Thyroid gland (tissue), 4 donors: ENCODE data around the gene KLF8. TPM values are rescaled to one million over a fixed set of nuclear protein-coding genes. Genes with fewer than 3 reads are reported as not detected.

Experiments used
- DNase-seq, 2 donors: peaks; one replicate each; pipeline ENCODE4 v3.0.0-alpha.2; 2019
- H3K27ac ChIP-seq, 3 donors: fragments of 200-600 bp; sonication (generic); 1 replicate in 2 of 3; 2 replicates in 1 of 3; pipeline ENCODE4 v1.5.1; 2016 to 2019; ENCODE audit warnings: mild to moderate bottlenecking in 1 of 3, moderate library complexity in 1 of 3
- H3K27me3 ChIP-seq: fragments of 200-600 bp; sonication (generic); one replicate; pipeline ENCODE4 v1.5.1; 2019
- H3K36me3 ChIP-seq, 2 donors: fragments of 200-600 bp; sonication (generic); one replicate each; pipeline ENCODE4 v1.5.1; 2016 to 2019
- H3K4me1 ChIP-seq, 2 donors: fragments of 200-600 bp; sonication (generic); one replicate each; pipeline ENCODE4 v1.5.1; 2017 to 2019
- H3K4me3 ChIP-seq, 3 donors: fragments of 200-600 bp; sonication (generic); replicated peaks in 1 of 3; 1 replicate in 2 of 3; 2 replicates in 1 of 3; pipeline ENCODE4 v1.5.1; 2016; ENCODE audit warnings: mild to moderate bottlenecking in 1 of 3
- H3K9me3 ChIP-seq: fragments of 200-600 bp; sonication (generic); one replicate; pipeline ENCODE4 v1.5.1; 2017
- POLR2A ChIP-seq, 2 donors: fragments of 450-650 bp; IDR thresholded peaks; one replicate each; pipeline ENCODE4 v1.6.1; 2017; ENCODE audit warnings: antibody characterized with exemption in 2 of 2, mild to moderate bottlenecking in 2 of 2, moderate library complexity in 1 of 2
- WGBS, 2 donors: methylation state at CpG; one replicate each; pipeline ENCODE4 v1.1.5; 2017; 5-methylcytosine and 5-hydroxymethylcytosine counted together
- intact Hi-C: fragments of 100-400 bp; cut with DNase I; formaldehyde crosslinking; loops from one replicate; pipeline ENCODE4 v1.15.1; 2023
- total RNA-seq, 4 donors: library from RNA; depleted of rRNA; stranded (reverse); fragments of >200 nt; gene quantifications; one replicate each; pipeline ENCODE4 v1.2.3, GENCODE V29; 2016
- TF ChIP-seq, protein P1 (sequence below), 6 experiments: fragments of 200-600 bp in 3 of 6; fragments of 450-650 bp in 3 of 6; sonication (generic) in 3 of 6; IDR thresholded peaks; one replicate each; pipeline ENCODE4 v1.5.1; 2016 to 2019; ENCODE audit warnings: antibody characterized with exemption in 6 of 6, mild to moderate bottlenecking in 2 of 6, inconsistent platforms in 1 of 6, moderate library complexity in 1 of 6

Gene KLF8
- total RNA-seq, 4 donors from 2014 or later: 9.0 to 14.3 (median 11.7) TPM

DNA sequence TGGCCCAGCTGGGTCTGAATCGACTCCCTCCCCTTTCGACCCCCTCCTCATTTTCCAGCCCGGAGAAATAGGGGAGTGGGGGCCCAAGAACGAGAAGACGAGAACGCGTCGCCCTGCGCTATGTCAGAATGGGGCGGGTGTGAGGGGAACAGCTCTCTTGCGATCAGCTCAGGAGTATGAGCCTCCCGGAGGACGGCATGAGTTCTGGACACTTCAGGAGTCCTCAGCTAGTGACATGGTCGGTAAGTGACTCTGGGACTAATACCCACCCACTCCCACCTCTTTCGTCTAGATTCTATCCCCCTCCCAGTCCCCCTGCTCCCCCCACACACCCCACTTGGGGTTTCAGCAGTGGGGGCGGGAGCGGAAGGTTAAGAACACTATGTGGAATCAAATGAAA is 944 bp downstream of the KLF8 start:
- no peaks in the 10 kb centered on the region for H3K4me1 ChIP-seq
- no peaks in the 10 kb centered on the region for H3K27me3 ChIP-seq
- intact Hi-C loops: no loop called here
- H3K4me3 ChIP-seq: peak overlapping the region in 2 of 3 donors; percentile 25 to 44
- H3K36me3 ChIP-seq: no peaks in the 10 kb centered on the region
- TF ChIP-seq, protein P1, sequence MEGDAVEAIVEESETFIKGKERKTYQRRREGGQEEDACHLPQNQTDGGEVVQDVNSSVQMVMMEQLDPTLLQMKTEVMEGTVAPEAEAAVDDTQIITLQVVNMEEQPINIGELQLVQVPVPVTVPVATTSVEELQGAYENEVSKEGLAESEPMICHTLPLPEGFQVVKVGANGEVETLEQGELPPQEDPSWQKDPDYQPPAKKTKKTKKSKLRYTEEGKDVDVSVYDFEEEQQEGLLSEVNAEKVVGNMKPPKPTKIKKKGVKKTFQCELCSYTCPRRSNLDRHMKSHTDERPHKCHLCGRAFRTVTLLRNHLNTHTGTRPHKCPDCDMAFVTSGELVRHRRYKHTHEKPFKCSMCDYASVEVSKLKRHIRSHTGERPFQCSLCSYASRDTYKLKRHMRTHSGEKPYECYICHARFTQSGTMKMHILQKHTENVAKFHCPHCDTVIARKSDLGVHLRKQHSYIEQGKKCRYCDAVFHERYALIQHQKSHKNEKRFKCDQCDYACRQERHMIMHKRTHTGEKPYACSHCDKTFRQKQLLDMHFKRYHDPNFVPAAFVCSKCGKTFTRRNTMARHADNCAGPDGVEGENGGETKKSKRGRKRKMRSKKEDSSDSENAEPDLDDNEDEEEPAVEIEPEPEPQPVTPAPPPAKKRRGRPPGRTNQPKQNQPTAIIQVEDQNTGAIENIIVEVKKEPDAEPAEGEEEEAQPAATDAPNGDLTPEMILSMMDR (IDR thresholded peaks at IDR 0.05): no peak
- TF ChIP-seq POLR2A (IDR thresholded peaks at IDR 0.05): no peak
- WGBS, 2 donors: 16 to 60% methylated on average over 2 to 4 of the region's 17 CpGs
- H3K9me3 ChIP-seq: no peaks in the 10 kb centered on the region
- peak; percentile 15 to 19 for DNase-seq
- H3K27ac ChIP-seq: peak overlapping the region in 2 of 3 donors; percentile 31 to 69

DNA sequence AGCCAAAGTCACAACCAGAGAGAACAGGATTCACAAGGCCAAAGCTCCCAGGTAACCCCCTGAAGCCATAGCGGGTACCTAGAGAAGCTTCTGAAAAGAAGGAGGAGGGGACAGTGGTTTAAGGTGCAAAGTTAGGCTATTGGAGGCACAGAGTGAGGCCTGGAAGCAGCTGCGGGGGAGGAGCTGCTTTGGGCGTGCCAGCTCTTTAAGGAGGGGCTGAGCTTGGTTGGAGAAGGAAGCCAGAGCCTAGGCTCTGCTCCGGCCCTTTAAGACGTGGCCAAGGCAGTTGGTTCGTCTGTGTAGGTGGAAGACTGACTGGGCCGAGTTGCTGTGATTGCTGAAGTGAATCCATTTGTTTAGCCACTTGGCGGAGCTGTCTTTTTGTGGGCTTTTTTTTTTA is 1.5 kb downstream of the KLF8 start:
- no peaks in the 10 kb centered on the region for H3K4me1 ChIP-seq
- DNase-seq: peak; percentile 65
- no peaks in the 10 kb centered on the region for H3K36me3 ChIP-seq
- WGBS, 2 donors: 17 to 18% methylated on average over 8 of the region's 8 CpGs
- peak overlapping the region in 1 of 3 donors; percentile 25 for H3K4me3 ChIP-seq
- no peaks in the 10 kb centered on the region for H3K9me3 ChIP-seq
- intact Hi-C loops: no loop called here
- no peaks in the 10 kb centered on the region for H3K27me3 ChIP-seq
- peak overlapping the region in 2 of 3 donors; percentile 31 to 69 for H3K27ac ChIP-seq
- TF ChIP-seq, protein P1 (IDR thresholded peaks at IDR 0.05): no peak
- peak in 1 of 2 donors; percentile 34 for TF ChIP-seq POLR2A (IDR thresholded peaks at IDR 0.05)

DNA sequence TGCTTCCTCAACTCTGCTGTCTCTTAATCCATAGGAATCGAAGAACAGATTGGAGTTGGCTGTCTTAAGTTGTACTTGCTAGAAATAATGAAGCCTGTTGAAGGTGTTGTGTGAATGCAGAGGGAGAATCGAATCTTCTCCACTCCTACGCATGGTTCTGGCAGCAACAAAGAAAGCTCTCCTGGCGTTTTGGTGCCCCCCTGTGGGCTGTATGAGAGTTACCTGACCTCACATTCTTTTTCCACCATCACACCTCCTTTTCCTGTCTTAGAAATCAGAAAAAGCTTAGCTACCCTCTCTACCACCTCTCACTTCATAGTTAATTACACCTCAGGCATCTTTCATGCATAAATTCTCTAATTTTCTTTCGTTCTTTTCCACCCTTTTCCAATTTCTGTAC is 16.3 kb downstream of the KLF8 start:
- 8 to 12% methylated on average over 5 of the region's 5 CpGs for WGBS, 2 donors
- DNase-seq: peak; percentile 41 to 51

DNA sequence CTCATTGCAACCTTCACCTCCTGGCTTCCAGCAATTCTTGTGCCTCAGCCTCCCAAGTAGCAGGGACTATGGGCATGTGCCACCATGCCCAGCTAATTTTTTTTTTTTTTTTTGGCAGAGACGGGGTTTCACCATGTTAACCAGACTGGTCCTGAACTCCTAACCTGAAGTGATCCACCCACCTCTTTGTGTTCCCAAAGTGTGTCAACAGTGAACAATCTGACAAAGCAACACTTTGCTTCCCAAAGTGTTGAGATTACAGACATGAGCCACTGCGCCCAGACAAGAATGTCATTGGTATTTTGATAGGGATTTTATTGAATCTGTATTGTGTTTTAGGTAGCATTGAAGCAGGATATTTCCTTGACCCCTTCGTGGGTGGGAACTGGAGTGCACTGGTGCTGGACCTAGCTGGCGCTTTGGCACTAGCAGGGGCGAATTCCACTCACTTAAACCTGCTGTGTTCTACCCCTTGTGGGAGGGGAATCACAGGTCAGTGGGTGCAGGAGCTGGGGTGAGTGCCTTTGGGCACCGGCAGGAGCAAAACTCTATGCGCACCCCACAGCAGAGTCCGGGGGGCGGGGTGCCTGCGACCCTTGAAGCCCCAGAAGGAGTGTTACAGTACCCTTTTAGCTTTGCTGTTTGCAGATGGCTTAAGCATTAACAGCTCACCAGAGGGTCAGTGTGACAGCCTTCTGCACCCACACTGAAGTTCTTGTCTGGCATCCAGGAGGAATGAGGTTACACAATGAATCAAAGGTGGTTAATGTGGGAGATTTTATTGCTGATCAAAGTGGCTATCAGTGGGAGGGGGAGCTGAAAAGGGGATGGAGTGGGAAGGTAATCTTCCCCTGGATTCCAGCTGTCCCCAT is 21.9 kb downstream of the KLF8 start:
- WGBS, 2 donors: 93 to 98% methylated on average over 3 to 7 of the region's 10 CpGs
- DNase-seq: no peak
- TF ChIP-seq, protein P1 (IDR thresholded peaks at IDR 0.05): no peak
- TF ChIP-seq POLR2A (IDR thresholded peaks at IDR 0.05): no peak
- Histone ChIP-seq H3K4me1 (no peaks in the 10 kb centered on the region), H3K9me3 (no peaks in the 10 kb centered on the region), H3K27ac (no peak overlapping the region), H3K36me3 (no peaks in the 10 kb centered on the region), H3K4me3 (no peak overlapping the region), H3K27me3 (no peaks in the 10 kb centered on the region)
- intact Hi-C loops: no loop called here

More for the DNA sequence above, 16.3 kb downstream of the KLF8 start:
- H3K36me3 ChIP-seq: no peaks in the 10 kb centered on the region
- no peak for TF ChIP-seq POLR2A (IDR thresholded peaks at IDR 0.05)
- TF ChIP-seq, protein P1 (IDR thresholded peaks at IDR 0.05): peak; percentile 30 to 61 (median 49)
- intact Hi-C loops: no loop called here
- H3K9me3 ChIP-seq: no peaks in the 10 kb centered on the region
- H3K4me1 ChIP-seq: no peaks in the 10 kb centered on the region
- H3K27me3 ChIP-seq: no peaks in the 10 kb centered on the region
- no peak overlapping the region for H3K4me3 ChIP-seq
- no peak overlapping the region for H3K27ac ChIP-seq

DNA sequence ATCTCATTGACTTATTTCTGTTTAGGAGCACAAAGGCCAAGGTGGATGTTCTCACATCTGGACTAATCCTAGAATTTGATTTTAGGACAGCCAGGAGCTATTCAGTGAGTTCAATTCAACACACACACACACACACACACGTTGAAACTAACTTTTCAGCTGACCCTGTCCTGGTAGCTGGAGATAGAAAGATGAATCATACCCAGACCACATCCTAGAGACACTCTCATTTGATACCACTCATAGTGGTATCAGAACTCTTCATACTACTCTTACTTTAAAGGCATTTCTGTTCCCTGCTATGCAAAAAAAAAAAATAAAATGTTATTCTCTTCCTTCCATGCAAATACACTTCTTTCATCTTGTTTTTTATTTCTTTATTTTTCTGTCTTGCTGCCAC is 36.7 kb downstream of the KLF8 start:
- no peak overlapping the region for H3K4me3 ChIP-seq
- H3K4me1 ChIP-seq: no peaks in the 10 kb centered on the region
- no peaks in the 10 kb centered on the region for H3K9me3 ChIP-seq
- WGBS, 2 donors: 75% methylated on average over 1 of the region's 1 CpG
- H3K27ac ChIP-seq: no peak overlapping the region
- DNase-seq: no peak
- TF ChIP-seq POLR2A (IDR thresholded peaks at IDR 0.05): no peak
- TF ChIP-seq, protein P1 (IDR thresholded peaks at IDR 0.05): no peak
- intact Hi-C loops: no loop called here
- H3K27me3 ChIP-seq: no peaks in the 10 kb centered on the region
- peaks cover 0 to 3% of the 10 kb centered on the region in 2 donors for H3K36me3 ChIP-seq
